Osteoblast (primary cell): ENCODE results near the gene ARHGDIA. TPM values are rescaled to one million over a fixed set of nuclear protein-coding genes. Genes with fewer than 3 reads are reported as not detected.

Source experiments
- DNase-seq: peaks from one replicate; pipeline ENCODE4 v3.0.0; 2011; ENCODE audit warnings: low spot score, mixed read lengths; ENCODE audit not compliant: insufficient read length; ENCODE audit errors: missing footprints
- H2AFZ ChIP-seq: 2 replicates; pipeline ENCODE4 v1.6.0; 2011; ENCODE audit warnings: mild to moderate bottlenecking, low read length
- H3K27ac ChIP-seq: 2 replicates; pipeline ENCODE4 v1.5.1; 2011; ENCODE audit warnings: mild to moderate bottlenecking, low read depth, low read length, moderate library complexity
- H3K27me3 ChIP-seq: 2 replicates; pipeline ENCODE4 v1.6.0; 2012; ENCODE audit warnings: mild to moderate bottlenecking, control low read depth, inconsistent platforms, low read length, moderate library complexity; ENCODE audit not compliant: insufficient read depth
- H3K36me3 ChIP-seq: 2 replicates; pipeline ENCODE4 v1.5.1; 2011; ENCODE audit warnings: mild to moderate bottlenecking, low read length, control low read depth, moderate library complexity; ENCODE audit not compliant: insufficient read depth
- H3K4me1 ChIP-seq: 2 replicates; pipeline ENCODE4 v1.5.1; 2011; ENCODE audit warnings: mild to moderate bottlenecking, low read length, control low read depth, moderate library complexity; ENCODE audit not compliant: insufficient read depth
- H3K4me2 ChIP-seq: 2 replicates; pipeline ENCODE4 v1.6.0; 2011; ENCODE audit warnings: mild to moderate bottlenecking, low read length; ENCODE audit not compliant: insufficient read depth
- H3K4me3 ChIP-seq: fragments of 200-600 bp; sonication (generic); 3 replicates; pipeline ENCODE4 v1.5.1; 2012; ENCODE audit warnings: mild to moderate bottlenecking, low read length, inconsistent platforms; ENCODE audit not compliant: insufficient read depth
- H3K79me2 ChIP-seq: 2 replicates; pipeline ENCODE4 v1.6.0; 2012; ENCODE audit warnings: mild to moderate bottlenecking, low read length, control low read depth, inconsistent platforms; ENCODE audit not compliant: insufficient read depth
- H3K9me3 ChIP-seq: 2 replicates; pipeline ENCODE4 v1.5.1; 2011; ENCODE audit warnings: low read depth, low read length, control low read depth
- H4K20me1 ChIP-seq: 2 replicates; pipeline ENCODE4 v1.6.0; 2012; ENCODE audit warnings: mild to moderate bottlenecking, low read length, control low read depth; ENCODE audit not compliant: insufficient read depth
- CTCF ChIP-seq: IDR thresholded peaks from 2 replicates; pipeline ENCODE4 v1.5.1; 2011; ENCODE audit warnings: mild to moderate bottlenecking, low read depth, low read length, moderate library complexity; ENCODE audit errors: extremely low read depth
- total RNA-seq: library from RNA; depleted of rRNA; stranded (reverse); fragments of >200 nt; gene quantifications from 2 replicates; pipeline ENCODE4 v1.2.3, GENCODE V29; 2012

ARHGDIA gene
- total RNA-seq, 1 donor = 133 TPM

- no peaks in the 10 kb centered on the region for H3K79me2 ChIP-seq
- DNase-seq = no peak
- peaks cover 22% of the 10 kb centered on the region for H3K36me3 ChIP-seq
- H3K9me3 ChIP-seq = no peaks in the 10 kb centered on the region
- H3K27me3 ChIP-seq = no peaks in the 10 kb centered on the region
- H4K20me1 ChIP-seq = peaks cover 15% of the 10 kb centered on the region
- no peak overlapping the region for H2AFZ ChIP-seq
- H3K4me1 ChIP-seq = no peaks in the 10 kb centered on the region
- H3K27ac ChIP-seq = no peak overlapping the region
- no peak overlapping the region for H3K4me2 ChIP-seq
- TF ChIP-seq CTCF = no peak
- H3K4me3 ChIP-seq = no peak overlapping the region
Measured at GRCh38 chr17:81839301-81839700, 31.8 kb downstream of the ARHGDIA start.

- TF ChIP-seq CTCF = no peak
- Histone ChIP-seq H3K4me2 (no peak overlapping the region), H3K79me2 (peaks cover under 1% of the 10 kb centered on the region), H3K27ac (no peak overlapping the region), H2AFZ (no peak overlapping the region), H4K20me1 (peaks cover 12% of the 10 kb centered on the region), H3K4me3 (no peak overlapping the region), H3K9me3 (no peaks in the 10 kb centered on the region), H3K4me1 (peaks cover 3% of the 10 kb centered on the region), H3K36me3 (peaks cover 17% of the 10 kb centered on the region), H3K27me3 (no peaks in the 10 kb centered on the region)
- no peak for DNase-seq
Measured at GRCh38 chr17:81838753-81839255, 32.3 kb downstream of the ARHGDIA start.

DNA sequence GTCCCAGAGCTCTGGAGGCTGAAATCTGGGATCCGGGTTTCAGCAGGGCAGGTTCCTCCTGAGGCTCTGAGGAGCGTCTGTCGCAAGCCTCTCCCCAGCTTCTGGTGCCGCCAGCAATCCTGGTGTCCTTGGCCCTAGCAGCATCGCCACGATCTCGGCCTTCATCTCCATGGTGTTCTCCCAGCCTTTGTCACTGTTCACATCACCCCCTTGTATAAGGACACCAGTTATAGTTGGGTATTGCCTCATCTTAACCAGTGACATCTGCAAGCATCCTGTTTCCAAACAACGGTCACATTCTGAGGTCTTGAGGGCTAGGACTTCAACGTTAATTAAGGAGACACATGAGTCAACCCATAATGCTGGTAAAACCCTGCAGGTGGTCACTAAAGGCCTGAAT is 33.5 kb downstream of the ARHGDIA start:
- H4K20me1 ChIP-seq = peaks cover 3% of the 10 kb centered on the region
- peaks cover 8% of the 10 kb centered on the region for H3K4me1 ChIP-seq
- H3K27ac ChIP-seq = no peak overlapping the region
- no peaks in the 10 kb centered on the region for H3K27me3 ChIP-seq
- TF ChIP-seq CTCF = no peak
- no peak overlapping the region for H2AFZ ChIP-seq
- H3K4me2 ChIP-seq = no peak overlapping the region
- no peak for DNase-seq
- no peaks in the 10 kb centered on the region for H3K9me3 ChIP-seq
- no peak overlapping the region for H3K4me3 ChIP-seq
- peaks cover 6% of the 10 kb centered on the region for H3K36me3 ChIP-seq
- peaks cover 8% of the 10 kb centered on the region for H3K79me2 ChIP-seq

GRCh38 chr17:81834831-81835267 is 36.3 kb downstream of the ARHGDIA start, which contains the start of gene PPP1R27:
Gene PPP1R27 (minus strand): TSS chr17:81835050. CDS start chr17:81834953, 97 bp downstream.
- H3K27ac ChIP-seq = peak within 1 kb of the TSS; percentile 78

More at GRCh38 chr17:81834831-81835267, 36.3 kb downstream of the ARHGDIA start, which contains the start of gene PPP1R27:
- TF ChIP-seq CTCF = no peak
- Histone ChIP-seq H3K79me2 (peaks cover 33% of the 10 kb centered on the region), H3K4me1 (peaks cover 21% of the 10 kb centered on the region), H3K36me3 (no peaks in the 10 kb centered on the region), H3K4me2 (peak within 1 kb of the TSS; percentile 83), H3K9me3 (no peaks in the 10 kb centered on the region), H2AFZ (peak within 1 kb of the TSS; percentile 65), H3K27me3 (no peaks in the 10 kb centered on the region), H4K20me1 (peaks cover 10% of the 10 kb centered on the region), H3K4me3 (peak within 1 kb of the TSS; percentile 84)
- DNase-seq = no peak
